Endometrium (tissue), 2 donors: ENCODE measurements around the gene FAT1.
"Not testable (repeated sequence)": the region's sequence is repeated elsewhere in the genome, so short reads cannot be mapped to it uniquely, and the experiment has no call there.

ENCODE experiments used
- FAIRE-seq: peaks from 2 replicates; lab custom pipeline; 2012; peaks lifted over from hg19 to GRCh38; lab: Jason Lieb, UNC
- donor health status: control.
- donor health status: control.

Gene FAT1, protein sequence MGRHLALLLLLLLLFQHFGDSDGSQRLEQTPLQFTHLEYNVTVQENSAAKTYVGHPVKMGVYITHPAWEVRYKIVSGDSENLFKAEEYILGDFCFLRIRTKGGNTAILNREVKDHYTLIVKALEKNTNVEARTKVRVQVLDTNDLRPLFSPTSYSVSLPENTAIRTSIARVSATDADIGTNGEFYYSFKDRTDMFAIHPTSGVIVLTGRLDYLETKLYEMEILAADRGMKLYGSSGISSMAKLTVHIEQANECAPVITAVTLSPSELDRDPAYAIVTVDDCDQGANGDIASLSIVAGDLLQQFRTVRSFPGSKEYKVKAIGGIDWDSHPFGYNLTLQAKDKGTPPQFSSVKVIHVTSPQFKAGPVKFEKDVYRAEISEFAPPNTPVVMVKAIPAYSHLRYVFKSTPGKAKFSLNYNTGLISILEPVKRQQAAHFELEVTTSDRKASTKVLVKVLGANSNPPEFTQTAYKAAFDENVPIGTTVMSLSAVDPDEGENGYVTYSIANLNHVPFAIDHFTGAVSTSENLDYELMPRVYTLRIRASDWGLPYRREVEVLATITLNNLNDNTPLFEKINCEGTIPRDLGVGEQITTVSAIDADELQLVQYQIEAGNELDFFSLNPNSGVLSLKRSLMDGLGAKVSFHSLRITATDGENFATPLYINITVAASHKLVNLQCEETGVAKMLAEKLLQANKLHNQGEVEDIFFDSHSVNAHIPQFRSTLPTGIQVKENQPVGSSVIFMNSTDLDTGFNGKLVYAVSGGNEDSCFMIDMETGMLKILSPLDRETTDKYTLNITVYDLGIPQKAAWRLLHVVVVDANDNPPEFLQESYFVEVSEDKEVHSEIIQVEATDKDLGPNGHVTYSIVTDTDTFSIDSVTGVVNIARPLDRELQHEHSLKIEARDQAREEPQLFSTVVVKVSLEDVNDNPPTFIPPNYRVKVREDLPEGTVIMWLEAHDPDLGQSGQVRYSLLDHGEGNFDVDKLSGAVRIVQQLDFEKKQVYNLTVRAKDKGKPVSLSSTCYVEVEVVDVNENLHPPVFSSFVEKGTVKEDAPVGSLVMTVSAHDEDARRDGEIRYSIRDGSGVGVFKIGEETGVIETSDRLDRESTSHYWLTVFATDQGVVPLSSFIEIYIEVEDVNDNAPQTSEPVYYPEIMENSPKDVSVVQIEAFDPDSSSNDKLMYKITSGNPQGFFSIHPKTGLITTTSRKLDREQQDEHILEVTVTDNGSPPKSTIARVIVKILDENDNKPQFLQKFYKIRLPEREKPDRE (N-terminal part only)

DNA sequence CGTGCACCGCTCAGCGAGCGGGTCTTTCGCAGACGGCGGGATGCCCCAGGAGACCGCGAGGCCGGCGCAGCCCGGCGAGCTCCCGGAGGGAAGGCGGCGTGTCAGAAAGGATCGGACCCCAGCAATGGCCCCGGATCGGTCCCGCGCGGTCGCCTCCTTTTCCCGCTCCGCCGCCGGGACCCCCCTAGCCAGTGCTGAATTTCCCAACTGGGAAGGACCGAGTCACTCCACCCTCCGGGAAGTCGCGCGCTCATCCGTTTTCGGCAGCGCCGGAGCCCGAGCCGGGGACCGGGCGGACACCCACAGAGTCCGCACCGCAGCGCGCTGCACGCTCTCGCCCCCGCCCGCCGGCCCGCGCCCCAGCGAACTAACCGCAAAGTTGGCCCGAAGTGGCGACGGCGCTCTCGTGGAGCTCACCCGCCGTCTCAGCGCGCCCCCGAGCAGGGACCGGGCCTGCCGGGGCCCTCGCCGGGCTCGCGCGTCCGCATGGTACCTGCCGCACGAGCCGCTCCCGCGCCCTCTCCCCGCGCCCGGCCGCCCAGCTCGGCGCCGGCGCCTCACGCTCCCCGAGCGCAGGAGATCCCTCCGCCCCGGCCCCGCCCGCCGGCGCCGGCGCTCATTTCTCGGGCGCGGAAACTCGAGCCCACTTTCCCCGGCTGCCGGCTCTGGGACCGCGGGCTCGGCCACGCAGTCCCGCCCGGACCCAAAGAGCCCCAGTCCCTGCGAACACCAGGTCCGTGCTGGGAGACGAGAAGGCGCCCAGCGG lies at the start of gene FAT1:
Gene FAT1 (minus strand): TSS at position 565 of the 766 bp plus-strand sequence. CDS start 14,029 bp downstream, outside the sequence.
- FAIRE-seq, result no peak

DNA sequence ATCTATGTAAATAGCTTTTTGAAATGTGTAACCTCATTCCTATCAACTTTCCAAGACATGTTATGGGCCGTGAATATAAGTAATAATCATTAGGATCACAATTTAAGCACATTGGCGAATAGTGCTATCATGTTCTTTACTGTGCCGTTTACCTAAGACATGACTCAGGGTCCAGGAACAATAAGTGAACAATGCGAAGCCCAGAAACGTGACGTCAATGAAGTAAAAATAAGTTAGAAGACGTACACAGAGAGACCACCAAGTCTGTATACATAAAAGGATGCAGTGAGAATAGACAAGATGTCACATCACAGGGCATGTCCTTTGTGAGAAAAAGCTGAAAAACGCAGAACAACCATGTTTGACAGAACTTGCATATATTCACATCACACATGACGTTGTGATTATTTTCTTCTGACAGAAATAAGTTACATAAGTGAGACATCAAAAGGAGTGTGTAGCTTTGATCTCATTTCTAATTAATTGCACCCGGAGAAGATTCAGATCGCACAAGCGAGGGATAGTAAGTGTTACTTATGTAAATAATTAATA lies 49.4 kb upstream of the FAT1 start:
- no peak for FAIRE-seq

DNA sequence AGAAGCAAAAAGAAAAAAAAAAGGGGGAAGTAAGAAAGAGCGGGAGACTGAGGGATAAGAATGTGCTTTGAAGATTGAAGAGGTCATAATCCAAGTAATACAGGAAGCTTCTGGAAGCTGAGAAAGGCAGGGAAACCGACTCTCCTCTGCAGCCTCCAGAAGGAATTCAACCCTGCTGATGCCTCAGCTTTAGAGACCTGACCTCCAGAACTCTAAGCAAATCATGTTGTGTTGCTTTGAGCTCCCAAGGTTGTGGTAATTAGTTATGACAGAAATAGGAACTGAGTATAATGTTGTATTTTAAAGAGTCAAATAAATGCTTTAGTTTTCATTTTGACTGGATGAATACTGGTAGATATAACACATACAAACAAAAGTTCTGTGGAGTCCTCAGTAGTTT lies 48.0 kb upstream of the FAT1 start:
- FAIRE-seq, result no peak

DNA sequence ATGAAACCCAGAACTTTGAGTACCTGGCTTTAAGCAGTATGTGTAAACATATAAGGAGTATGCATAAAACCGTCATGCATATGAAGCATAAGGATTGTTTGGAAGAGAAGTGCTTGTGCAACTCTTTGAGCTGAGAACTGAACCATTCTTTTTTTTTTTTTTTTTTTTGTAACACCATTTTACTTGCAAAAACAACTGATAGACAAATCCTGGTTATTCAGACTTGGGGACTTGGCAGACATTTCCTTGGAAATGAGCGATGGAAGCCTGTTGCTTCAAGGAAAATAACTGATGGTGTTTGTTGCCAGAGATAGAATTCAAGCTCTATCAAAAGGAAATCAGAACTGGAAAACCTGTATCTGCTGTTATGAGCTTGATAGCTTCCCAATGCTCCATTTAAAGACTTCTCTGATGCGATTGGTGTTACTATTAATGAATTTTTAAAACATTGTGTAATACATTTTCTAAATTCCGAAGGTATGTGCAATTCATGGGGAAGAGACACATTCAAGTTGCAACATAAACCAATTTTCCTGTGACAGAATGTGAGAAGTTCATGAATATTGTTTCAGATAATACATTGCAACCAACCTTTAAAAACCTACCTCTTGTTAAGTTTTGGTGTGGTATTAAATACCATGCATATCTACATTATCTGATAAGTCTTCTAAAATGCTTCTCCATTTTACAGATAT lies 47.0 kb upstream of the FAT1 start:
- FAIRE-seq, result no peak

DNA sequence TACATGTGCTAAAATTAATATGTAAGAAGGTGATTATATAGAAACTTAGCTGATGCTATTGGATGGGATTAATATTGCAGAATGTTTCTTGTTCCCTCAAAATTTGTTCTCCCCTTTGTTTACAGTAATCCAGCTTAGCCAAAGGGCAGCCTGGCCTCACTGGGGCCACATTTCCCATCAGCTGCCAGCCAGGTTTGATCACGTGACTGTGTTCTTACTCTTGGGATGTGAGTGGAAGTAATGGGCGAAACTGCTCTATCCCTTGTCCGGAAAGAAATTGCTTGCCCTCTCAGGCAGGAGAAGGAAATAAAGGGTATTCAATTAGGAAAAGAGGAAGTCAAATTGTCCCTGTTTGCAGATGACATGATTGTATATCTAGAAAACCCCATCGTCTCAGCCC lies 44.1 kb upstream of the FAT1 start:
- no peak for FAIRE-seq

DNA sequence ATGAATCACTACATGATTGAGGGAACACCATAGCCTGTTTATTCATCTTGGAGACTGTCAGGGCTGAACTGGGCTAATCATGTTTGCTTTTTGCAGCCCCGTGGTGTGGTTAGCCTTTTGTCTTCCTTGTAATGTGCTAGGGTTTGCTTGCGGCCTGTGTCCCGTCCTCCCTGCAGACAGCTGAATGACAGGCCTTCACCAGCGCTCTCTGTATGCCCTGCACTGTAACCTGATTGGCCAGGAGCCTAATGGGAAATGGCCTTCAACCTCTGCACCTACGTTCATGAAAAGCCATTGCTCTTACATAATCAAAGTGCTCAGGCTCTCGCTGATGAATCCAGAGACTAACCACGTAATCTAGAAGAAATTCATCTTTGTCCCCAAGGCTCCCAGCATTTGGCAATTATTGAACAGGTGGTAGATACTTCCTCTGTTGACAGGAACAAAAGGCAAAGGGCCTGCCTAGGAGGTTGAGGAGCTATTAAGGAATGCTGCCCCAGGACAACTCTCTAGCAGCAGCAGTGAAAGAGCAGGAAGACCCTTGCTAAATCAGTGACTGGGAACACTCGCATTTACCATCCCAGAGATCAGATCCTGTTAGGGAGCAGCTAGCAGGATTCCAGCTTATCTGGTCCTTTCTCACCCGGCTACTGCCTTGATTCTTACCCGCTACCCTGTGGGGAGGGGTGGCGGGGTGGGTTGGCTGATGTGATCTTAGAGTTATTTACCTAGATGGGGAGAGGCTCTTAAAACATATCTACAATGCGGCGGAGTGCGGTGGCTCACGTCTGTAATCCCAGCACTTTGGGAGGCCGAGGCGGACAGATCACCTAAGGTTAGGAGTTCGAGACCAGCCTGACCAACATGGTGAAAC lies 42.3 kb upstream of the FAT1 start:
- FAIRE-seq, result no peak

DNA sequence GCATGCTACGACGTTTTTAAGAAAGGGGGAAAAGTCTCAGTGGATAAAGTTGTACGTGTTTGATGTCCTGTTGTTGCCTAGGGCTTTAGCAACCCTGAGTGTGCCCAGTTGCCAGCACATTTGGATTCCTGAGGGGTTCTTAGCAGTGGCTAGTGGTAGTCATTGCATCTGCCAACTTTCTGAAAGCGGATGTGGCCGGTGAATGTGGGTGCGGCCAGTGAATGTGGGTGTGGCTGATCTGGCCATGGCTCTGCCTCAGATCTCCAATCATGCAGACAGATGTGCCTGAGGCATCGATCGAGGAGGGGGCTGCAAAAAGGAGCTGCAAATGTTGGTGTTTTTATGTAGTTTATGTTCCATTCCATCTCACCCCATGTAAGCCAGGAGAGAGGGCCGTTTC lies 41.5 kb upstream of the FAT1 start:
- FAIRE-seq, result no peak

DNA sequence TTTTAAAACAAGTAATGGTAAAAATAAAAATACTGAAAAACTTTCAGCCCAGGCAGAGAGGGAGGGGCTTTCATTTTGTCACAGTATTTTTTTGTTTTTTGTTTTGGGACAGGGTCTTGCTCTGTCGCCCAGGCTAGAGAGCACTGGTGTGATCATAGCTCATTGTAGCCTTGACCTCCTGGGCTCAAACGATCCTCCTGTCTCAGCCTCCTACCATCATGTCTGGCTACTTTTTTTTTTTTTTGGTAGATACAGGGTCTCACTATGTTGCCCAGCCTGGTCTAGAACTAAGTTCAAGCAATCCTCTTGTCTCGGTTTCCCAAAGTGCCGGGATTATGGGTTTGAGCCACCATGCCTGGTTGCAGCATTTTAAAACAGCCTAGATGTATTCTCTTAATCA lies 40.8 kb upstream of the FAT1 start:
- no peak for FAIRE-seq

DNA sequence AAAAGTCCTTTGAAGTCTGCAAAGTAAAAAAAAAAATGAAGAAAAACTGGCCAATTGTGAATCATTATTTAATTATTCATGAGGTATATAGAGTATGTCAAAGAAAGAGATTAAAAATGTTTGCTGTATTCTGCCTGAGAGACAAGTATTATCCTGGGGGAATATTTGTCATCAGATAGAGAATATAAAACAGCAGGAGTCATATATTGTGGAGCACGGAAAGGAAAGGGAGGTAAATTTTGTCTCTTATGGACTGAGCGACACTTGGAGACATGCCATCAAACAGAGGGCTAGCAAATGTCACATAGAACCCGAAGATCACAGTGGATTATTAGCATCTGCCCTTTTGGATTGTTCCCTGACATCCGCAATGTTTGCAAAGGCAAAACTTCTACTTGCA lies 39.2 kb upstream of the FAT1 start:
- no peak for FAIRE-seq

DNA sequence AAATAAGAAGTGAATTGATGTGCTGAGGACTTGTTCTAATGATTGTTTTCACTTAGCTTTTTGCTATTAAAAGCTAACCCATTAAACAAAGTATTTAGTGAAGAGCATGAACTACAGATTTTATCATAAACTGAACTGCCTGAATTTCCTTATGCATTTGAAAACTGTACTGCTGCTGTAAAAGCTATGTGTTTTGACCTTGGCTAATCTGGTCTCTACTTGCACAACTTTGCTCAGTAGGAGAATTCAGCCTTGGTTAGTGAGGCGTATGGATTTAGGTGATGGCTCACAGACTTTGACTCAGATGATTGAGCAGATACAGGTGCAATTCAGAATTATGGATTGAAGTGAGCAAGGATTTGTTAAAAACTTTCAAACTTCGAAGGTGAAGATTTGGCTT lies 38.7 kb upstream of the FAT1 start:
- FAIRE-seq, result no peak

DNA sequence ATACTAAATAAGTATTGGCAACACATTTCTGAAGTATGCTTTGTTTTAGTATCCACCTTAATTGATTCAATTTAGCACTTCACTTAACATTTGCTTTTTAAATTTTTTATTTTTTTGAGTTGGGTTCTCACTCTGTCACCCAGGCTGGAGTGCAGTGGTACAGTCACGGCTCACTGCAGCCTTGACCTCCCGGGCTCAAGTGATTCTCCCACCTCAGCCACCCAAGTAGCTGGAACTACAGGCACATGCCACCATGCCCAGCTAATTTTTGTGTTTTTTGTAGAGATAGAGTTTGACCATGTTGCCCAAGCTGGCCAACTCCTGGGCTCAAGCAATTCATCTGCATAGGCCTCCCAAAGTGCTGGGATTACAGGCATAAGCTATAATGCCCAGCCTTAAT lies 38.3 kb upstream of the FAT1 start:
- FAIRE-seq, result not testable (repeated sequence)

DNA sequence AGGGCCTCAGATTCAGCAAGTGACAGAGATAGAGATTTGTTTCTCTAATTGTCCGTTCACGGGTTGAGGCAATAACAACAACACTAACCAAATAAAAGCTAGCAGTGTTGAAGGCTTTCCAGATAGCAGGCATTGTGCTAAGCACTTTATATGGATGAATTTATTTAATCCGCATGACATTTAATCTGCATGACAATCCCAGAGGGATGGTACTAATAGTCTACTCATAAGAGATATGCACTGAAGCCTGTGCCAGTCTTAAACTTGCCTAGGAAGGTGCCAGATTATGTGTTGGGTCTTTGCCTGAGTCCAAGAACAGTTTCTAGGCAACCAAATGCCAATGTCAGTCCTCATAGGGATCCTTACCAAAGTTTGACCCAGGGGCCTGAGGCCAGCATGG lies 37.7 kb upstream of the FAT1 start:
- FAIRE-seq, result no peak

DNA sequence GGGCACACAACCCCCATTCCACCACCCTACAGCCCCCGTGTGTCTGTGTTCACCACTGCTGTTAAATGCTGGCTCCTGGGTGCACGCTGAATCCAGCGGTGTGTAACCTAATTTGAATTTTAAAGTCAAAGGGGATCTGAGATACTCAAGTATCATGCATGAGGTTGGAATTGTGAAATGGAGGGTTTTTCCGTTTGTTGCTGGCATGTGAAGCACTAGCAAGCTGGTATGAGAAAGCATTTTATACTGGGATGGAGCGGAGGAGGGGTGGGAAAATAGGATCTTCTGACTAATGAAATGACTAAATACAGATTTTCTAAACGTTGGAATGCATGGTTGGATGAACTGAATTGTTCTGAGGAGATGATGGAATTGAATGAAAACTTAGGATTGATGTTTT lies 36.9 kb upstream of the FAT1 start:
- no peak for FAIRE-seq

DNA sequence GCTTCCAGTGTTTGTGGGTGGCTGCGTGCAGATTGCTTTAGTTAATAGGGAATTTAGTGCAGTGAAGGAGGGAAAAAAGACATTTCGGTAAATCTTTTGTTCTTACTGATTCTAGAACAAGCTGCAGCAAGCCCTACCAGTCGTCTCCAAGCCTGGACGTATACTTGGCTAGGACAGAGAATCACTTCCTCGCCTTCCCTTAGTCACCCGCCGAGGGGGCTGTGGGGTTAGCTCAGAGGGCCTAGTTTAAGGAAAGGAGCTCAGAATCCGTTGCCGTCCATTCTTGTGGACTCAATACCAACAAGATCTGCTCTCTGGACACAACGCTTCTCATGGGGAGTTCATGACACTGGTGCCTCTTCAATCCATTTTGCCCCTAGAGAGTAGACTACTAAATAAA lies 36.3 kb upstream of the FAT1 start:
- no peak for FAIRE-seq

DNA sequence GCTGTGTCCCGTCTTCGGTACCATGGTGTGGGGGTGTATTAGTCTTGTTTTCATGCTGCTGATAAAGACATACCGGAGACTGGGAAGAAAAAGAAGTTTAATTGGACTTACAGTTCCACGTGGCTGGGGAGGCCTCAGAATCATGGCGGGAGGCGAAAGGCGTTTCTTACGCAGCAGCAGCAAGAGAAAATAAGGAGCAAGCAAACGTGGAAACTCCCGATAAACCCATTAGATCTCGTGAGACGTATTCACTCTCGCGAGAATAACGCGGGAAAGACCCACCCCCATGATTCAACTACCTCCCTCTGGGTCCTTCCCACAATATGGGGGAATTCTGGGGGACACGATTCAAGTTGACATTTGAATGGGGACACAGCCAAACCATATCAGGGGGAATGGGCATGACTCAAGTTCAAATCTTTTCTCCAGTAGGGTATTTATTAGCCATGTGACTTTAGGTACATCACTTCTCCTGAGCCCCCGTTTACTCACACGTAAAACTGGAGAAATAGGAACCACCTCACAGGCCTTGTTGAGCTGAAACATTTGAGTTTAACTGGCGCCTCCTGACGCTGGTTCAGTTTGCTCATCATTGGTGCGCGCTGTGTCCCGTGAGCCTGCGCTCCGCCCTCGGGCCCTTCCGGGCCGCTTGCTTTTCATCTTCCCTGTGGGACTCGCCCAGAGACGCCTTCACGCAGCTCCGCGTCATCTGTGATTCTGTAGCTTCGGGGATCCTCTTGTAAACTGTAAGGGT lies 35.5 kb upstream of the FAT1 start:
- no peak for FAIRE-seq

DNA sequence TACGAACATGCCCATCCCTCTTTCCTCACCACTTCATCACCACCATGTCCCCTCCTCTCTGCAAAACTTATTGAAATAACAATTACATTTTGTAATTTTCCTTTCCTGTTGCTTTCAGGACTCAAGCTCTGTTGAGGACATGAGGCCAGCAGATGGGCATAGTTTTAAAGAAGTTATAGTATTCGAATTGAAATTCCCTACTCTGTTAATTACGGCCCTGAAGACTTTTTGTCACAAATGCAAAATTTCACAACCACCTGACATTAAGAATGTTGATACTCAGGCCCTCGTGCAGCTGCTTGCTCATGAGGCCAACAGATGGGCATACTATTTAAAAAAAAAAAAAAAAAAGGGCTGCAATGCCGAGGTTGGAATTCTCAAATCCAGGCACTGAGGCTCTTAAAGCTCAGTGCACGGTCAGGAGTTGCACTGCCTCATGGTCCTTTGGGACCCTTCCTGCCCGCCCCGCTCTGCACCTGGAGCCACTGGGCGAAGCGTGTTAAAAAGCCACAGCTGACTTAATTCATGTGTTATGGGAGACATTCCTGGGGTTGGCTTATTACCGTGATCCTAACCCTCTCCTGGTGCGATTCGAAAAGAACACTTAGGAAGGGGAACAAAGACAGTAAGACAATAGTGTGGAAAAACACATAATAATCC lies 34.2 kb upstream of the FAT1 start:
- FAIRE-seq, result no peak

DNA sequence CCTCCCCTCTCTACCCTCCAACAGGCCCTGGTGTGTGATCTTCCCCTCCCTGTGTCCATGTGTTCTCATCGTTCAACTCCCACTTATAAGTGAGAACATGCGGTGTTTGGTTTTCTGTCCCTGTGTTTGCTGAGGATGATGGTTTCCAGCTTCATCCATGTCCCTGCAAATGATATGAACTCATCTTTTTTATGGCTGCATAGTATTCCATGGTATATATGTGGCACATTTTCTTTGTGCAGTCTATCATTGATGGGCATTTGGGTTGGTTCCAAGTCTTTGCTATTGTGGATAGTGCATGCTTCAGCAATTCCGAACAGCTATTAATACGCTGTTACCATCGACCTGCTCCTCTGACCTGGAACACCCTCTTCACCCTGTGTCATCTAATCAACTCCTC lies 32.9 kb upstream of the FAT1 start:
- FAIRE-seq, result not testable (repeated sequence)
